ENCODE results near the gene NEURL2. TPM values are rescaled to one million over a fixed set of nuclear protein-coding genes. Genes with fewer than 3 reads are reported as not detected.

NEURL2 gene
- total and polyA plus RNA-seq, 10 of the 15 experiments (the other 5 are each of a cell fraction or from before 2014, with no cell fraction given): 0.53 to 7.0 (median 2.7) TPM

GRCh38 chr20:45874576-45874975 is 16.4 kb downstream of the NEURL2 start:
- Histone ChIP-seq H3K4me2 (ENCODE audit: control insufficient read depth, insufficient read depth) (no peak overlapping the region), H3K79me2 (ENCODE audit: control insufficient read depth, insufficient read depth, low read length) (no peaks in the 10 kb centered on the region), H3K27ac (ENCODE audit: control insufficient read depth, insufficient read depth) (no peak overlapping the region), H2AFZ (ENCODE audit: control insufficient read depth, low read depth, low read length) (no peak overlapping the region), H3K4me1 (ENCODE audit: control insufficient read depth, insufficient read depth, low read length) (no peaks in the 10 kb centered on the region), H3K4me3 (no peak overlapping the region), H3K36me3 (ENCODE audit: control insufficient read depth in 2 of 2, insufficient read depth in 2 of 2, low read length in 1 of 2) (peaks cover 2 to 3% of the 10 kb centered on the region in 2 experiments; a peak in 1 of 4 replicates), H3K9ac (ENCODE audit: control insufficient read depth, insufficient read depth, low read length) (no peak overlapping the region), H4K20me1 (ENCODE audit: control insufficient read depth, insufficient read depth) (no peaks in the 10 kb centered on the region), H3K9me3 (replicated peaks; ENCODE audit: control insufficient read depth, insufficient read depth, low read length) (no peaks in the 10 kb centered on the region), H3K27me3 (replicated peaks in 1 of 2; ENCODE audit: control insufficient read depth in 2 of 2, insufficient read depth in 2 of 2, low read length in 1 of 2) (no peaks in the 10 kb centered on the region)
- in situ Hi-C loops (cut with MboI) (no loop called here), intact Hi-C loops (cut with micrococcal nuclease; ENCODE audit: unreplicated experiment) (no loop called here)
- ChIA-PET RAD21 (ENCODE audit: unreplicated experiment) (no interaction called here), POLR2A (no interaction called here), CTCF (interaction anchor here (0.6 to 0.8 kb wide), 2 partner anchors 9 to 81 kb away, joined by 3 read pairs; no protein-coding TSS in a partner anchor), SMC1A (ENCODE audit: uncharacterized antibody, unreplicated experiment) (no interaction called here)
- TF ChIP-seq MEF2B (IDR thresholded peaks at IDR 0.05; ENCODE audit: partially characterized antibody, poor library complexity, severe bottlenecking) (no peak), SIN3A (IDR thresholded peaks at IDR 0.05; ENCODE audit: low read depth, low read length) (no peak), EP300 (IDR thresholded peaks at IDR 0.05; ENCODE audit: borderline replicate concordance in 1 of 2, control insufficient read depth in 1 of 2, low read depth in 2 of 2, low read length in 2 of 2) (no peak), NR2C1 (IDR thresholded peaks at IDR 0.05) (no peak), NFXL1 (IDR thresholded peaks at IDR 0.05; ENCODE audit: borderline replicate concordance) (no peak), DPF2 (IDR thresholded peaks at IDR 0.05) (no peak), CTCF (IDR thresholded peaks at IDR 0.05 in 2 of 3, conservative IDR thresholded peaks at IDR 0.05 in 1 of 3; ENCODE audit: control insufficient read depth in 2 of 3, extremely low read depth in 1 of 3, insufficient read depth in 1 of 3, low read depth in 3 of 3, low read length in 3 of 3) (no peak), CEBPZ (IDR thresholded peaks at IDR 0.05; ENCODE audit: low read depth, low read length) (no peak), SMC3 (IDR thresholded peaks at IDR 0.05; ENCODE audit: borderline replicate concordance, low read length) (no peak), PRDM15 (CRISPR knock-in tag; IDR thresholded peaks at IDR 0.05) (no peak), PAX8 (IDR thresholded peaks at IDR 0.05) (no peak)
- DNase-seq (ENCODE audit: low read depth, low spot score): no peak
- FAIRE-seq: no peak
- WGBS (ENCODE audit: insufficient coverage, insufficient replicate concordance, low lambda C conversion rate, missing lambda C conversion rate): 86% methylated on average over 4 of the region's 4 CpGs
- BruUV-seq (replicated peaks): no TSS peak
- ATAC-seq: no peak
